EL (cell line): Measurements from ENCODE around the gene RBMS2.

Experiments used
- DNase-seq: peaks from one replicate; pipeline ENCODE4 v3.0.0-alpha.2; 2016

The RBMS2 gene

GRCh38 chr12:56632701-56633467, 111.3 kb downstream of the RBMS2 start:
- no peak for DNase-seq

DNA sequence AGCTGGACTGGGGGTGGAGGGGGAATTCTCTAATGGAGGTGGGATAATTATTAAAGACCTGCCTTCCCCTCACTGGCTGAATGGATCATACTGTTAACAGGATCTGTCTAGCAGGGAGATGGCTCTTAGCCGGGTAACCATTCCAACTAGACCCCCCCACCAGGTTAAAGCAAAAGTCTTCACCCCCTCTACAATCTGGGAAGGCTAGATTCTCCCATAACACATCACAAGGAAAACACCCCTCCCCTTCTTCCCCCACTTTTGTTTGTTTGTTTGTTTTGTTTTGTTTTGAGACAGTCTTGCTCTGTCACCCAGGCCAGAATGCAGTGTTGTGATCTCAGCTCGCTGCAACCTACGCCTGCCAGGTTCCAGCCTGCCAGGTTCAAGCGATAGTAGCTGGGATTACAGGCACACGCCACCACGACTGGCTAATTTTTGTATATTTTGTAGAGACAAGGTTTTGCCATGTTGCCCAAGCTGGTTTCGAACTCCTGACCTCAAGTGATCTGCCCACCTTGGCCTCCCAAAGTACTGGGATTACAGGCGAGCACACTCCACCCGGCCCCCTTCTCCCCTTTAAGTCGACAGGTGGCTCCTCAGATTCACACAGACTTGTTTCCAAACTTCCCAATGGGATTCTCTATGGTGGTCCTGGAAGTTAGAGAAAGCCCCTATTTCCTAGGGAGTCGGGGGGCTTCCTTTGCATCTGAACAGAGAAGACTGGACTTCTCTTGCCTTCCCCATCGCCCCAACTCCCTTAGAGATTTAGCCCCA, 112.0 kb downstream of the RBMS2 start:
- DNase-seq: no peak

DNA sequence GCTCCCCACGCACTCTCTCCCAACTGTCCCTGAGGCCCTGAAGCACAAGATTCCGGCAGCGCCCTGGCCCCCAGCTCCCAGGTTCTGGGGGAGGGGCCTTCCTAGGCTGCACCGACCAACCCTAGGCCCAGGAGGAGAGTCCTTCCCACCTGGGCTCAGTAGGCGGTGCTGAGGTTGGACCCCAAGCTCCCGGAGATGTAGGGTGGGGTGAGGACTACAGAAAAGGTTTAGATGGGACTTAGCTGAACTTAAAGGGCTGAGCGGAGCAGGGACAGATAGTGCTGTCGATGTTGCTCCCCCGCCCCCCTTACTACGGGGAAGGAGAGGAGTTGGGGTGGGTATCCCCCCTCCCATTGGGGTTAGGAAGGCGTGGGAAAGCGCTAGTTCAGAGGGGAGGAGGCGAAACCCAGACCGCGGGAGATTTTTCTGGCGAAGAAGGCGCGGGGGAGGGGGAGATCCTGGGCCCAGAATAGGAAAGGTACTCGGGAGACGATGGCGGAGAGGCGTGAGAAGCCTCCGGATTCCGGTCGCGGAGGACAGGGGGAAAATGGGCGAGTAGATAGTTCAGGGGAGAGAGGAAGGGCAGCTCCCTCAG, 112.7 kb downstream of the RBMS2 start:
- DNase-seq: peak; percentile 41

- peak; percentile 93 for DNase-seq
Observed at GRCh38 chr12:56634837-56635791, 113.5 kb downstream of the RBMS2 start.

- peak; percentile 91 for DNase-seq
Observed at GRCh38 chr12:56635806-56636674, 114.4 kb downstream of the RBMS2 start.

DNA sequence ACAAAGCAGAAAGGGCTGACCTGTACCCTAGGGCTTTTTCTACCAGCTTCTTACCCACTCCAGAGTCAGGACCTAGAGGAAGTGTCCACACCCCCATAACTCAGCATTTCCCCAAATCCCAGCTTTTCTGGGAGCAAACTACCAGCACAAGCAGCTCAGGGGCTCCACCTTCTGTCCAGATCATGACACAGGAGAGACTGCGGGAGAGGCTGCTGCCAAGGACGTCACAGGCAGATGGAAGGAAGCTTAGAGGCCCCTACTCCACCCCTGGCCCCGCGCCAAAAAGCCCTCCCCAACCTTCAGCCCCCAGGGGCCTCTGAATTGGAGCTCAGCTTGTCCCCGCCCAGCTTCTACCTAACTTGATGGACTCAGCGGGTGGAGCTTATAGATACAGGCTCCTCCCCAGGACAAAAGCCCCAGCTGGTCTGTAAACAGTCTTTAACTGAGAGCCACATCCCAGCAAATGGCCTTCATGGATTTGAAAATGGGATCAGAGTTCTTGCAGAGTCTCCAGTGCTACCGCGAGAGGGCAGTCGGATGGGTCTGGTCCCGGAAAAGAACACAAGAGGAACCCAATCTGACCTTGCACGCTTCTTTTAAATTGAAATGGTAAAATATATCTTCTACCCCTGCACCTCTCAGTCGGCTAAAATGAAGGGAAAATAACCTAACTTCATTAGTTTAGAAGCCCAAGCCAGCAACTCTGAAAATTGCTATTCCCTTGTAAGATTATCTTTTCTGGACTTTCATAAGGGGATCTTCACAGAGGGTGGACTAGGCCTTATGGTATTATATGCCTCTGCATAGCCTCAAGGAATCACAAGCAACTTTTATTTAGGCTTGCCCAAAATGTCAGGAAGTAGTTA, 115.3 kb downstream of the RBMS2 start:
- peak; percentile 100 for DNase-seq

- DNase-seq: no peak
Observed at GRCh38 chr12:56637621-56638020, 116.0 kb downstream of the RBMS2 start.

DNA sequence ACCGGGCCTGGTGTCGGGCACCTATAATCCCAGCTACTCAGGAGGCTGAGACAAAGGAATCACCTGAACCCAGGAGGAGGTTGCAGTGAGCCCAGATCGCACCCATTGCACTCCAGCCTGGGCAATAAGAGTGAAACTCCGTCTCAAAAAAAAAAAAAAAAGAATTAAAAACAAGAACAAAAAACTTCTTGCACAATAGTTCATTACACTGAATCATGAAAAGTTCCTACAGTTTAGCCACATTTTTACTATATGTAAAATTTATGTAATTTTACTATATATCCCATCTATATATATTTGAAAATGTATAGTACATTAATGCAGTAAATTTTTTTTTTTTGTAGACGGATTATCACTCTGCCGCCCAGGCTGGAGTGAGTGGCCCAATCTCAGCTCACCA, 119.6 kb downstream of the RBMS2 start:
- DNase-seq: no peak

DNA sequence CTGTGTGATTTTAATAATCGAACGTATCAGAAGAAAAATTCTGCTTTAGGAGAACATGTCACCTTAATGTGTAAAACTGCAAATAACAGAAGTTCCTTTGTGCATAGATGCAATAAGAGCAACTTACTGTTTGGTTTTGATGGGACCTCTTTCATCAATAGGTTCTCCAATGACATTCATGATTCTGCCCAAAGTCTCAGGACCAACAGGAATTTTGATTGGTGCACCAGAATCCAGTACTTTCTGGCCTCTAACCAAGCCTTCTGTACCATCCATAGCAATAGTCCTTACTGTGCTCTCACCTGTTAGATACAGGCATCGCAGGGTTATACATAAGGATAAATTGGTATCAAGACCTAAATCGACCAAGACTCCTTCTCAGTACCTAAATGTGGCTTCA, 123.0 kb downstream of the RBMS2 start:
- DNase-seq: no peak

- DNase-seq: no peak
Observed at GRCh38 chr12:56645201-56645716, 123.6 kb downstream of the RBMS2 start.
